NCI-H446 (cell line): ENCODE data around the gene TCAP.

ENCODE experiments used
- DNase-seq, 2 experiments: peaks; one replicate each; lab custom pipeline; 2025; lab: John Stamatoyannopoulos, UW

TCAP gene

DNA sequence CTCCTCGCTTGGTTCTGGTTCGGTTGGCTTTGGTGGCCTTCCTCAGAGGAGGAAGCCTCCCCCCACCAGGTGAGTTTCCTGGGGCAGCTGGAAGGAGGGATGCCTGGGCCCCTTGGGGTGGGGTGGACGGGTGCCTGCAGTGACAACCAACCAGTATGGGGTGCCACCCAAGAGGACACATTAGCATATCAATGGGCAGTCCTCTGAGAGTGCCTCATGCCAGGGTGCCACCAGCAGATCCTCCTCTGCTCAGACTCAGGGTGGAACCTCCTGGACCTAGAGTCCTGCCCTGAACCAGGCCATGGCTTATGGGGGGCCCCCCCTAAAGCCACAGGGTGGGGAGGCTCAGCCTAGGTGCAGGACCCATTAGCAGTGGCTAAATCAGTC, 35.7 kb upstream of the TCAP start:
- no peak for DNase-seq

DNA sequence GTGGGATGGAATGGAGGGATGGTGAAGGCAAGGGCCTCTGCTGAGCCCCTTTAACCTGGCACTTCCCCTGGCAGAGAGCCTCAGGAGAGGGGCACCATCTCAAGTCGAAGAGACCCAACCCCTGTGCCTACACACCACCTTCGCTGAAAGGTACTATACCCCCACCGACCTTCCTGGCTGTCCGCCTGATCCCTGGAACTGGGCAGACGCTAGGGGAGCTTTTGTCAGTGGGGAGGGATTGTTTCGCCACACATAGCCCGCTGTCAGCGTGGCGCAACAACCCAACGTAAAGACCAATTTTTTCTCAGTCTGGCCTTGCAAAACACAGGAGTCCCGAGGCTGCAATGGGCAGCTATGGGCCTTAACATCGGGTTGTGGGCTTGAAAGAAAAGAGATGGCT, 35.3 kb upstream of the TCAP start:
- DNase-seq = no peak

GRCh38 chr17:39631403-39631802, 33.7 kb upstream of the TCAP start:
- no peak for DNase-seq

DNA sequence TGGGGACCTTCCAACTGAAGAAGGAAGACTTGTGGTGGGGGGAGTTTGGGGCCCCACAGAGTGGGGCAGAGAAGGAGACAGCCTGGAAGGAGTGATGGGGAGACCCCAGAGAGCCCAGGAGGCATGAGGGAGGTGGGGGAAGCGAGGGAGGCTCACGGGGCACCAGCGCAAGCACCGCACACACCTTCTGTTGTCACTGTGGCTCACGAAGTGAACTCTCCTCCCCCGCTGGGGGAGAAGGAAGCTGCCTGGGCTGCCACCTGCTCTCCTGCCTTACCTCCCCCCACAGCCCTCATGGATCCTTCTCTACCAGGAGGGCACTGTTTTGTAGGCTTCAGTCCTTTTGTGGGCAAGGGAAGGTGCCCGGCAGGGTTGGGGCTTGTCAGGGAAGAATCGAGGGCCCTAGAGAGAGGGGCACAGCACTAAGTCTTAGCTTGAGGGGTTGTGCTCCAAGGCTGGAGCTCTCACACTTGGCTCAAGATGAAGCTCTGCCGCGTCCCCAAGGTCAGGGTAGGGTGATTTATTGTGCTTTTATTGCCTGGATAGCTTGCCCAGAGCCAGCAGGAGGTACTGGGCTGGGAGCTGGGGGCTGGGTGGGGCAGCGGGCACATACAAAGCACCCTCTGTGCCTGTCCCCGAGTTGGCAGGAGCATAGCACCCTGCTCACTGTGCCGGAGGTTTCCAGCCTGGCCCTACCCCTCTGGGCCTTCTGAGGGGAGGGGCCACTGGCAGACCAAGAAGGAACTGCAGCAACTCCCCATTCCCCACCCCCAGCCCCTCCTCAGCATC, 32.8 kb upstream of the TCAP start:
- DNase-seq = no peak

DNA sequence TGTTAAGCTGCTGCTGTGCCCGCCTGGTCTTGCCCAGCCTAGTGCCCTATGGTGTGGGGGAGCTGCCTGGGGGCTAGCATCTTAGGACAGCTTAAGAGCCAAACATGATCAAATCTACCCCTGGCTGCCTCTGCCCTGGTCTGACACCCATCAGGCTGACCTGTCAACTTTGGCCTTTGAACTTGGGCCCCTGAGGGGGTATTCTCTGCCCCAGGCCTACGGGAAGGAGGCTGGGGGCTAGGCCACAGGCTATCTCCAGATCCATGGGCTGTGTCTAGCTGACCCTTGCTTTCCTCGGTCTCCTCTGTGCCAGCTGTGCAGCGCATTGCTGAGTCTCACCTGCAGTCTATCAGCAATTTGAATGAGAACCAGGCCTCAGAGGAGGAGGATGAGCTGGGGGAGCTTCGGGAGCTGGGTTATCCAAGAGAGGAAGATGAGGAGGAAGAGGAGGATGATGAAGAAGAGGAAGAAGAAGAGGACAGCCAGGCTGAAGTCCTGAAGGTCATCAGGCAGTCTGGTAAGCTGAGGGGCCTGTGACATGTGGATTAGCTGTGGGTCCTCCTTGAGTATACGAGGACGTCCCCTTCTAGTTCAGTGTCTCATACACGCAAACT, 31.5 kb upstream of the TCAP start:
- DNase-seq = no peak

- peak; percentile 26 to 49 for DNase-seq
These were observed 30.7 kb upstream of the TCAP start for GRCh38 chr17:39634384-39634871.

DNA sequence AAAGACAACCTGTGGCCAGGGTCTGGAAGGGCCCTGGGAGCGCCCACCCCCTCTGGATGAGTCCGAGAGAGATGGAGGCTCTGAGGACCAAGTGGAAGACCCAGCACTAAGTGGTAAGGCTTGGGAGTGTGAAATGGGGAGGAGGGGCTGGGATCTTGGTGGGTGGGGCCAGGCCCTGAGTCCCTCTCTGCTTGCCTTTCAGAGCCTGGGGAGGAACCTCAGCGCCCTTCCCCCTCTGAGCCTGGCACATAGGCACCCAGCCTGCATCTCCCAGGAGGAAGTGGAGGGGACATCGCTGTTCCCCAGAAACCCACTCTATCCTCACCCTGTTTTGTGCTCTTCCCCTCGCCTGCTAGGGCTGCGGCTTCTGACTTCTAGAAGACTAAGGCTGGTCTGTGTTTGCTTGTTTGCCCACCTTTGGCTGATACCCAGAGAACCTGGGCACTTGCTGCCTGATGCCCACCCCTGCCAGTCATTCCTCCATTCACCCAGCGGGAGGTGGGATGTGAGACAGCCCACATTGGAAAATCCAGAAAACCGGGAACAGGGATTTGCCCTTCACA, 29.5 kb upstream of the TCAP start:
- no peak for DNase-seq

- no peak for DNase-seq
These were observed 28.6 kb upstream of the TCAP start for GRCh38 chr17:39636587-39636926.

- peak; percentile 30 to 85 for DNase-seq
These were observed 28.0 kb upstream of the TCAP start, which contains the start of gene STARD3 for GRCh38 chr17:39636927-39637736. STARD3 (plus strand) TSS chr17:39637144; CDS start chr17:39653532, 16,388 bp downstream.

DNA sequence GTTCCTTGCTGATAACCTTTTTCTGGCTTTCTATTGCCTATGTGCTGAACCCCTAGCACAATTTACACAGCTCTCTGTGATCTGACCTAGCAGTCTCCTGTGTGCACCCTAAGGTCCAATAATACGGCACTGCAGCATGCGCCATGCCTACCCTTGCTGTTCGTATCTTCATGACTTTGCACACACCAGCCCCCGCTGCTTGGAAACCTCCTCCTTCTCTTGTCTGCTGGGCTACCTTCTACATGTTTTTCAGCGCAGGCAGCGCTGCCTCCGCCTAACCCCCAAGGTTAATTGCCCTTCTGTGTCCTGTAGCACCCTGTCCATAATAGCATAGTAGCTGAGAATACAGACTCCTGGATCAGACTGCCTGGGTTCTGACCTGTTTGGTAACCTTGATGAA, 26.8 kb upstream of the TCAP start:
- no peak for DNase-seq

GRCh38 chr17:39639043-39639442, 26.1 kb upstream of the TCAP start:
- no peak for DNase-seq

DNA sequence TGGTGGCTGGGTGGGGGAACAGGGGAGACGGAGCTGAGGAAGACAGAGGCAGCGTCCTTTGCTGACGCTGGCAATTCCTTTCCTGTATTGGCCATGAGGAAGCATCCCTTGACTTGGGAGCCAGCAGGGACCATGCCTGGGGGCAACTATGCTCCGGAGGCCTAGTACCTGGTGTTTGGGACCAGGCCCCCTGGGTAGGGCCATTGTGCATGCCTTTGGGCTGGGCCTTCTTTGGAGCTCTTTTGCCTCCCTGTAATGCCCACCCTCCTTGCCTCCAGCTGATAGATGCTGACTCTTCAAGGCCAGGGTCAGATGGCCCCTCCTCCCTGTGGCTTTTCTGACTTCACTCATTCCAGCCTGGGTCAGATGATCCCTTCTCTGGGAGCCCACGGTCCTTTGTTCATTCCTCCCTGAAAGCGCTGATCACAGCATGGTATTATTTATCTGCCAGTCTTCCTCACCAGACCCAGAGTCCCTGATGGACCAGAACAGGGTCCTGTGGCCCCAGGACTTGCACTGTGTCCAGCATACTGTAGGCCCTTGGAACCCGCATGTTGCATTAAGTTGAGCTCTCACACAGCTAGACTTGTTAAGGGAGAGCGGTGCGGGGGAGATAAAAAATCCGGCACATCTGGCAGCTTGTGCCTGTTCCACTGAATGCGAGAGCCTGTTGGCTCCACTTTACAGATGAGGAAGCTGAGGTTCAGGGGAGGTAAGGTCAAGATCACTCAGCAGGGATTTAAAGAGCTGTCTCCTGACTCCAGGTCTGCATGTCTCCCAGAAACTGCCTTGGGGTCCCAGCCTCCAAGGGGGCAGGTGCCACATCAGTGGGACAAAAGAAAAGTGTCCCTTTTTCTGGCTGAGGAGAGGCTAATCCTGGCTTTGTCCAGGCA, 25.3 kb upstream of the TCAP start:
- DNase-seq = no peak

DNA sequence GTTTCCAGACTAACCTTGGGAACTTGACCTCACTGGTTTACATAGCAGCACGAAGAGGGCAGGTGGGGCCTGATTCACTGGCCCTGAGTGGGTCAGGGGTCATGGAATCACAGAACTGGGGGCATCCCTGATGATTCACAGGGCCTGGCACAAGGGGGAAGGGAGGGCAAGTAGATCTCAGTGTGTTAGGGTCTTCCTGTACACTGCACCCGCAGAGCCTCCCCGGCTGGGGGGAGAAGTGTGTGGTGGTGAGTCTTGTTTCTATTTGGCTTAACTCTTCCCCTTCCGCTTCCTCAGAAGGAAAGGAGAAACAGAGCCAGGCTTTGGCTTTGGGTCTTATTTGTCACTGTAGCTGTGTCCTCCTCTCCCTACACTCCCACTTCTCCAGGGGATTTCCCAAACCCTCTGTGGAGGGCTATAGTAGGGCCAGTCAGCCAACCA, 24.5 kb upstream of the TCAP start:
- DNase-seq = no peak

DNA sequence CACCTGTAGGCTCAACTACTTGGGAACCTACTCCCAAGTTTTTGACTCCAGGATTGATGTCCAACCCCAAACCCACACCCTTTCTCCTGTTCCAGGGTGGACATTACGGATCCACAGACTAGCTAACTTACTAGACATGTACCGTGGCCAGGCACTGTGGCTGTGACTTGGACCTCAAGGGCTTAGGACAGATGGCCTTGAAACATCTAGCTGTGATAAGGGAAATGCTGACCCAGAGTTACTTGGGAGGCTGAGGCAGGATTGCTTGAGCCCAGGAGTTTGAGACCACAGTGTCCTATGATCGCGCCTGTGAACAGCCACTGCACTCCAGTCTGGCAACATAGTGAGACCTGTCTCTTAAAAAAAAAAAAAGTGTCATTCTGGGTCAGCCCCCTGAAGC, 24.1 kb upstream of the TCAP start:
- DNase-seq = no peak

- no peak for DNase-seq
These were observed 23.3 kb upstream of the TCAP start for GRCh38 chr17:39641883-39642282.

- no peak for DNase-seq
These were observed 22.7 kb upstream of the TCAP start for GRCh38 chr17:39642291-39643074.

GRCh38 chr17:39643271-39643670, 21.9 kb upstream of the TCAP start:
- no peak for DNase-seq

DNA sequence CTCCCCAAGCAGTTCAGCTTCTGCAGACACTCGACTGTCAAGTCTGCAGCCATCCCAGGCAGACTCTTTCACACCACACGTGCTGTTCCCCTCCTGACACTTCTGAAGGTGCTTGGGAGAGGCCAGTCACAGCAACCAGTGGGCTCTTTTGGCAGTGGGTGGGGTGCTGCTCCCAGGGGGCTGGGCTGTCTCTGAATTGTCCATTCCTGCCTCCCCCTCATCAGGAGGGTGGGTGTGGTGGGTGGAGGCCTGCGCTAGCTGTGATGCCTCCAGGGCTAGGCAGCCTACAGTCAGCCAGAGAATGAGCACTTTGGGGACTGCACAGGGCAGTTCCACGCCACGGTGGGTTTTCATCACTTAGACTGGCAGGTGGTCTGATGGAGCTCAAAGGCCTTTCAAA, 17.9 kb upstream of the TCAP start:
- no peak for DNase-seq

GRCh38 chr17:39648616-39649366, 16.4 kb upstream of the TCAP start:
- DNase-seq = no peak

GRCh38 chr17:39650121-39650579, 15.0 kb upstream of the TCAP start:
- no peak for DNase-seq
